ENCODE measurements around the gene MORF4L2.
"Not testable (repeated sequence)": the region's sequence is repeated elsewhere in the genome, so short reads cannot be mapped to it uniquely, and the experiment has no call there.

Gene MORF4L2

GRCh38 chrX:103678199-103678993 lies 8.1 kb downstream of the MORF4L2 start:
- no peak for DNase-seq

GRCh38 chrX:103674531-103675454 lies 11.7 kb downstream of the MORF4L2 start:
- DNase-seq: no peak

- no peak for DNase-seq
These were observed 16.8 kb downstream of the MORF4L2 start for GRCh38 chrX:103669745-103670144.

- DNase-seq: no peak
These were observed 20.0 kb downstream of the MORF4L2 start for GRCh38 chrX:103666202-103667107.

- no peak for DNase-seq
These were observed 22.3 kb downstream of the MORF4L2 start for GRCh38 chrX:103663981-103664762.

GRCh38 chrX:103659460-103659859 lies 27.0 kb downstream of the MORF4L2 start:
- DNase-seq: not testable (repeated sequence)

- no peak for DNase-seq
These were observed 27.6 kb downstream of the MORF4L2 start for GRCh38 chrX:103658681-103659433.

GRCh38 chrX:103657066-103657465 lies 29.4 kb downstream of the MORF4L2 start:
- DNase-seq: not testable (repeated sequence)

GRCh38 chrX:103656617-103657016 lies 29.9 kb downstream of the MORF4L2 start:
- no peak for DNase-seq

- DNase-seq: not testable (repeated sequence)
These were observed 31.1 kb downstream of the MORF4L2 start for GRCh38 chrX:103655230-103656000.

GRCh38 chrX:103651151-103651773 lies 35.2 kb downstream of the MORF4L2 start:
- no peak for DNase-seq

- DNase-seq: no peak
These were observed 38.9 kb downstream of the MORF4L2 start for GRCh38 chrX:103647630-103648029.

- DNase-seq: no peak
These were observed 42.4 kb downstream of the MORF4L2 start for GRCh38 chrX:103644125-103644524.

GRCh38 chrX:103640401-103641155 lies 45.9 kb downstream of the MORF4L2 start:
- DNase-seq: no peak

- DNase-seq: not testable (repeated sequence)
These were observed 47.8 kb downstream of the MORF4L2 start for GRCh38 chrX:103638479-103639346.

GRCh38 chrX:103637604-103638338 lies 48.7 kb downstream of the MORF4L2 start:
- no peak for DNase-seq

- DNase-seq: no peak
These were observed 51.1 kb downstream of the MORF4L2 start for GRCh38 chrX:103635436-103635835.

All from NCI-H446 (cell line).